ENCODE measurements around the gene GET4.

- TF ChIP-seq SP1 (IDR thresholded peaks at IDR 0.05): no peak
- TF ChIP-seq FOXM1 (IDR thresholded peaks at IDR 0.05; ENCODE audit: borderline replicate concordance): no peak
- no peak for TF ChIP-seq BHLHE40 (IDR thresholded peaks at IDR 0.05; ENCODE audit: borderline replicate concordance)
- no peak for TF ChIP-seq TARDBP (IDR thresholded peaks at IDR 0.05)
- TF ChIP-seq ELF4 (IDR thresholded peaks at IDR 0.05): no peak
- TF ChIP-seq FOXK2 (IDR thresholded peaks at IDR 0.05): no peak
- no peak for TF ChIP-seq L3MBTL2 (conservative IDR thresholded peaks at IDR 0.05)
- no peak for TF ChIP-seq ARNT (IDR thresholded peaks at IDR 0.05)
- no peak for TF ChIP-seq NFRKB (IDR thresholded peaks at IDR 0.05)
- no peak for TF ChIP-seq SUZ12 (IDR thresholded peaks at IDR 0.05)
These were observed 44.7 kb upstream of the GET4 start for GRCh38 chr7:831596-832166.

Data from HEK293T (cell line).